ENCODE measurements around the gene ANO2.

GRCh38 chr12:5522432-5523335 lies 422.4 kb downstream of the ANO2 start:
- TF ChIP-seq GATA3 (IDR thresholded peaks at IDR 0.05; ENCODE audit: low read depth, low read length) (no peak), GATA2 (IDR thresholded peaks at IDR 0.05; ENCODE audit: low read depth, low read length) (no peak)
